Lower lobe of right lung (tissue), 2 donors: Measurements from ENCODE around the gene PHEX. TPM values are rescaled to one million over a fixed set of nuclear protein-coding genes. Genes with fewer than 3 reads are reported as not detected.

Experiments used
- ATAC-seq, 2 donors: fragments of 200-7000 bp; cut with Tn5 transposase; one replicate each; pipeline ENCODE4 v1.9.1; 2020 to 2022; ENCODE audit warnings: mild to moderate bottlenecking in 2 of 2, moderate library complexity in 2 of 2
- DNase-seq: peaks from one replicate; pipeline ENCODE4 v3.0.0-alpha.2; 2020
- H3K27ac ChIP-seq: fragments of 200-600 bp; one replicate; pipeline ENCODE4 v1.8.0; 2022
- H3K27me3 ChIP-seq: fragments of 200-600 bp; one replicate; pipeline ENCODE4 v1.8.0; 2022; ENCODE audit warnings: low read depth
- H3K36me3 ChIP-seq: fragments of 200-600 bp; one replicate; pipeline ENCODE4 v1.8.0; 2022; ENCODE audit warnings: mild to moderate bottlenecking
- H3K4me1 ChIP-seq: fragments of 200-600 bp; one replicate; pipeline ENCODE4 v1.8.0; 2022
- H3K4me3 ChIP-seq: fragments of 200-600 bp; one replicate; pipeline ENCODE4 v1.8.0; 2022; ENCODE audit warnings: mild to moderate bottlenecking
- H3K9me3 ChIP-seq: fragments of 200-600 bp; one replicate; pipeline ENCODE4 v1.8.0; 2022
- intact Hi-C: fragments of 100-400 bp; cut with DNase I; formaldehyde crosslinking; loops from one replicate; pipeline ENCODE4 v1.11.0; 2022
- total RNA-seq: library from RNA; stranded (reverse); fragmentation: NEBNext Ultra II Directional; extraction: Animal tissue kit (Norgen Biotek cat#: 25700); gene quantifications from one replicate; pipeline ENCODE4 v1.2.1, GENCODE V29; 2021
- TF ChIP-seq, protein P1 (sequence below): fragments of 200-600 bp; IDR thresholded peaks from one replicate; pipeline ENCODE4 v1.8.0; 2022; ENCODE audit warnings: antibody characterized with exemption, mild to moderate bottlenecking
- donor health status: DM: no; HTN: yes; CAD: no; lungs with severe emphysema.

Gene PHEX
- total RNA-seq, 1 donor from 2014 or later, result 2.7 TPM

DNA sequence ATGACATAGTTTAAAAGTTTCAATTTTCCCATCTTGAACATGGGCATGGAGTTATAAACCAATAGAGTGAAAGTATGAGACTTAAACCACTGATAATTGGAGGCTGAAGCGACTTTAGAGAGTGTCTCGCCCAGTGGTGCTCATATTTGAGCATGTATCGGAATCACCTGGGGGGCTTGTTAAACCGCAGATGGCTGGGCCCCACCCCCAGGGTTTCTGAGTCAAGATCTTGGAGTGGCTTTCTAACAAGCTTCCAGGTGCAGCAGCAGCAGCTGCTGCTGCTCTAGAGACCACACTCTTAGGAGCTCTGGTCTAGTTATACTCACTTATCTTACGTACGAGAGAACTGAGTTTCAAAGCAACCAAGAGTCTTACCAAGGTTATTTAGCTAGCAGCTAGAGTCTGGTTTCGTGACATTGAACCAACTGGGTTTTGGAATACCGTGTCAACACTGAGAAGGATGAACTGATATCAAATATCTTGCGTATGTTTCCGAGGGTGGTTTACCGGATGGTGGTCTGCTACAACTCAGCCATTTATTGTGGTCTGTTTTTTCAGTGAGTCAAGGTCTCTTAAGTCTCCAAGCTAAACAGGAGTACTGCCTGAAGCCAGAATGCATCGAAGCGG is 5.9 kb downstream of the PHEX start:
- ATAC-seq (no peak), DNase-seq (no peak)
- no peak overlapping the region for H3K4me3 ChIP-seq
- H3K36me3 ChIP-seq, result no peaks in the 10 kb centered on the region
- intact Hi-C loops, result no loop called here
- H3K27ac ChIP-seq, result no peak overlapping the region
- no peaks in the 10 kb centered on the region for H3K9me3 ChIP-seq
- TF ChIP-seq, protein P1, sequence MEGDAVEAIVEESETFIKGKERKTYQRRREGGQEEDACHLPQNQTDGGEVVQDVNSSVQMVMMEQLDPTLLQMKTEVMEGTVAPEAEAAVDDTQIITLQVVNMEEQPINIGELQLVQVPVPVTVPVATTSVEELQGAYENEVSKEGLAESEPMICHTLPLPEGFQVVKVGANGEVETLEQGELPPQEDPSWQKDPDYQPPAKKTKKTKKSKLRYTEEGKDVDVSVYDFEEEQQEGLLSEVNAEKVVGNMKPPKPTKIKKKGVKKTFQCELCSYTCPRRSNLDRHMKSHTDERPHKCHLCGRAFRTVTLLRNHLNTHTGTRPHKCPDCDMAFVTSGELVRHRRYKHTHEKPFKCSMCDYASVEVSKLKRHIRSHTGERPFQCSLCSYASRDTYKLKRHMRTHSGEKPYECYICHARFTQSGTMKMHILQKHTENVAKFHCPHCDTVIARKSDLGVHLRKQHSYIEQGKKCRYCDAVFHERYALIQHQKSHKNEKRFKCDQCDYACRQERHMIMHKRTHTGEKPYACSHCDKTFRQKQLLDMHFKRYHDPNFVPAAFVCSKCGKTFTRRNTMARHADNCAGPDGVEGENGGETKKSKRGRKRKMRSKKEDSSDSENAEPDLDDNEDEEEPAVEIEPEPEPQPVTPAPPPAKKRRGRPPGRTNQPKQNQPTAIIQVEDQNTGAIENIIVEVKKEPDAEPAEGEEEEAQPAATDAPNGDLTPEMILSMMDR, result no peak
- no peaks in the 10 kb centered on the region for H3K27me3 ChIP-seq
- no peaks in the 10 kb centered on the region for H3K4me1 ChIP-seq

DNA sequence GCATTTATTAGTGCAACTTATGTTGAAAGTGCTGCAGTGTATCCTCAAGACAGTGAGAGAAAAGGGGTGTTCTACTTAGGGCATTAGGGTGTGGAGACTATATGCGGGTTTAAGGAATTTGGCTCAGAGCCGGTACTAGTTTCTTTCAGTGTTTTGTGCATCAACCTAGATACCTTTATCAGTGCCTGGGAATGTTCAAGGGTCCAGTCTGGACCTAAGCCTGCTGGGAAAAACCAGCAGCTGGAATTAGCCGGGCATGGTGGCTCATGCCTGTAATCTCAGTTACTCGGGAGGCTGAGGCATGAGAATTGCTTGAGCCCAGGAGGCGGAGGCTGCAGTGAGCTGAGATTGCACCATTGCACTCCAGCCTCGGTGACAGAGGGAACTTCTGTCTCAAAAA is 7.4 kb downstream of the PHEX start:
- TF ChIP-seq, protein P1, result no peak
- Histone ChIP-seq H3K4me3 (no peak overlapping the region), H3K4me1 (no peaks in the 10 kb centered on the region), H3K27me3 (no peaks in the 10 kb centered on the region), H3K36me3 (no peaks in the 10 kb centered on the region), H3K27ac (no peak overlapping the region), H3K9me3 (no peaks in the 10 kb centered on the region)
- DNase-seq (no peak), ATAC-seq (no peak)
- intact Hi-C loops, result no loop called here

DNA sequence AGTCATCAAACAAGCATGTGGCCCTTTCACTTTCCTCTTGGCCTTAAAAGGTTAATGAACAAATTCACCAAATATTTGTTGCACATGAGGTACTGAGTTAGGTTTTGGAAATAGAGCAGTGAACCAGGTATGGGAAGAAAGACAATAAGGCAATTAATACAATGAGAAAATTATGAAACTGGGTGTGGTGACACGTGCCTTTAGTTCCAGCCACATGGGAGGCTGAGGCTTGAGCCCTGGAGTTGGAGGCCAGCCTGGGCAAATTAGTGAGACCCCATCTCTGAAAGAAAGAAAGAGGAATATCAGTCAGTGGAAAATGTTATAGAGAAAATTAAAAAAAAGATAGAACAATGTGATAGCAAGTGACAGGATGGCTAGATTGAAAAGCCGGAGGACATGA is 8.1 kb downstream of the PHEX start:
- intact Hi-C loops, result no loop called here
- H3K4me3 ChIP-seq, result no peak overlapping the region
- TF ChIP-seq, protein P1, result no peak

DNA sequence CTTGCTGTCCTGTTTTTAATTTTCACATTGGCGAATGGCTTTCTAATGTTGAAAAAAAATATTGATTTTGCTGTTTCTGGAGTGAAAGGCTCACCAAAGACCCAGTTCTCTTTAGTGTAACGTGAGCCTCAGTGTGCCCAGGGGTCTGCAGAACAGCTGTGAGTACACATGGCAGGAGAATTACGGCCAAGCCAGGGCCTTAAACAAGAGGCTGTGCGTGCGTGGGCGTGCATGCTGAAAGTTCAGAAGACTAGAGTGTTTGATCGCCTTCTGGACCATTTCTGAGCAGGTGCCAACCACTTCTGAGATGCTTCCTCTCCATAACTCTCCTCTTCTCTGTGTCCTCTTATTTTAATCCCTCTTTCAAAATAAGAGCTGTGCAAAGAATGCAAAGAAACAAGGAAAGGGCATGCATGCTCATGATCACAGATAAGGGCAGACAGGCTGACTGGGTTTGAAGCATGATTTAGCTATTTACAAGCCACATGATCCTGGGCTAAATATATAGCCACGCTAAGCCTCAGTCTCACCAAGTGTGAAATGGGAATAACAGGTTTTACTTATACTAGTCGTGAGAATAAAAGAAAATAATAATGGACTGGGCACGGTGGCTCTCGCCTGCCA is 9.9 kb downstream of the PHEX start:
- Histone ChIP-seq H3K27me3 (no peaks in the 10 kb centered on the region), H3K27ac (no peak overlapping the region), H3K36me3 (no peaks in the 10 kb centered on the region), H3K4me1 (no peaks in the 10 kb centered on the region), H3K4me3 (no peak overlapping the region), H3K9me3 (no peaks in the 10 kb centered on the region)
- intact Hi-C loops, result no loop called here
- DNase-seq (no peak), ATAC-seq (no peak)
- TF ChIP-seq, protein P1, result no peak

More for the DNA sequence above, 8.1 kb downstream of the PHEX start:
- Histone ChIP-seq H3K36me3 (no peaks in the 10 kb centered on the region), H3K27ac (no peak overlapping the region), H3K9me3 (no peaks in the 10 kb centered on the region), H3K27me3 (no peaks in the 10 kb centered on the region), H3K4me1 (no peaks in the 10 kb centered on the region)
- DNase-seq, result no peak
- ATAC-seq, result no peak

DNA sequence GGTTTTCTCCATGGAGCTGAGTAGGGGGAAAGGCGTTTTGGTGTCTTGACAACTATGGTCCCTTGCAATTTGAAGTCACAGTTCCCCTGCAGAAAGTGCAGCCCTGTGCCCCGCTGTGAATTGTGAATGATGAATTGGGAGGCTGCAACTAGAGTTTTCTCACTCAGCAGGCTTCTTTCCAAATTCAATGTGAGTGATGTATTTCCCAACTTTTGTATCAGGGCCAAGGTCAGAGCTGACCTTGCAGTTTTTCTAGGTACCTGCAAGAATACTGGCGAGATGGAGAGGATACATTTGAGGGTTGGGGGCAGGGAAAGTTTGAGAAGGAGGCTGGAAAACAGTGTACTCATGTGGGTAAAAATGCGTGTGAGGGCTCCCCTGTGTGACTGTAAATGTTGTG is 11.7 kb downstream of the PHEX start:
- H3K9me3 ChIP-seq, result no peaks in the 10 kb centered on the region
- ATAC-seq (no peak), DNase-seq (no peak)
- TF ChIP-seq, protein P1, result no peak
- H3K36me3 ChIP-seq, result no peaks in the 10 kb centered on the region
- intact Hi-C loops, result no loop called here
- H3K27me3 ChIP-seq, result no peaks in the 10 kb centered on the region
- H3K4me1 ChIP-seq, result no peaks in the 10 kb centered on the region
- H3K27ac ChIP-seq, result no peak overlapping the region
- H3K4me3 ChIP-seq, result no peak overlapping the region
